GM12873 (cell line): Measurements from ENCODE around the gene NCKAP5.

Experiments used
- TF ChIP-seq, protein P1 (sequence below): IDR thresholded peaks from 2 replicates; pipeline ENCODE4 v1.5.1; 2012; ENCODE audit warnings: low read depth, mild to moderate bottlenecking, moderate library complexity, low read length, control low read depth; ENCODE audit not compliant: insufficient read depth; ENCODE audit errors: missing control alignments

Gene NCKAP5

DNA sequence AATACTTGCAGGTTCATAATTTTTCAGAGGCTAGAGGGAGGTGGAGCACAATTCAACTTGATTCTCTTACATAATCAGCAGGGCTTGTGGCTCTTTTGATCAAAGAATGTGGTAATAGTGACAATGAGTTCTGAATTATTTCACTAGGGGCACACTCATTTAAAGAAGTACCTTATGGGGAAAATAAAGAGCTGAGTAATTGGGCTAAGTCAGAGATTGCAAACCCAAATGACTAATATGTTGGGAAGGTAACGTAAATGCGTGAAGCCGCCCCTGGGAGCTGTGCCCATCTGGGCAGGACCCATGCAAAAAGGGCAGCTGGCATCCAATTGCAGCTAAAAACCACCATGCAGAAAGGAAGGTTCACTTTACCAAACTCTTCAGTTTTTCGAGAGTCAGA lies 35.3 kb downstream of the NCKAP5 start:
- TF ChIP-seq, protein P1, sequence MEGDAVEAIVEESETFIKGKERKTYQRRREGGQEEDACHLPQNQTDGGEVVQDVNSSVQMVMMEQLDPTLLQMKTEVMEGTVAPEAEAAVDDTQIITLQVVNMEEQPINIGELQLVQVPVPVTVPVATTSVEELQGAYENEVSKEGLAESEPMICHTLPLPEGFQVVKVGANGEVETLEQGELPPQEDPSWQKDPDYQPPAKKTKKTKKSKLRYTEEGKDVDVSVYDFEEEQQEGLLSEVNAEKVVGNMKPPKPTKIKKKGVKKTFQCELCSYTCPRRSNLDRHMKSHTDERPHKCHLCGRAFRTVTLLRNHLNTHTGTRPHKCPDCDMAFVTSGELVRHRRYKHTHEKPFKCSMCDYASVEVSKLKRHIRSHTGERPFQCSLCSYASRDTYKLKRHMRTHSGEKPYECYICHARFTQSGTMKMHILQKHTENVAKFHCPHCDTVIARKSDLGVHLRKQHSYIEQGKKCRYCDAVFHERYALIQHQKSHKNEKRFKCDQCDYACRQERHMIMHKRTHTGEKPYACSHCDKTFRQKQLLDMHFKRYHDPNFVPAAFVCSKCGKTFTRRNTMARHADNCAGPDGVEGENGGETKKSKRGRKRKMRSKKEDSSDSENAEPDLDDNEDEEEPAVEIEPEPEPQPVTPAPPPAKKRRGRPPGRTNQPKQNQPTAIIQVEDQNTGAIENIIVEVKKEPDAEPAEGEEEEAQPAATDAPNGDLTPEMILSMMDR = no peak

DNA sequence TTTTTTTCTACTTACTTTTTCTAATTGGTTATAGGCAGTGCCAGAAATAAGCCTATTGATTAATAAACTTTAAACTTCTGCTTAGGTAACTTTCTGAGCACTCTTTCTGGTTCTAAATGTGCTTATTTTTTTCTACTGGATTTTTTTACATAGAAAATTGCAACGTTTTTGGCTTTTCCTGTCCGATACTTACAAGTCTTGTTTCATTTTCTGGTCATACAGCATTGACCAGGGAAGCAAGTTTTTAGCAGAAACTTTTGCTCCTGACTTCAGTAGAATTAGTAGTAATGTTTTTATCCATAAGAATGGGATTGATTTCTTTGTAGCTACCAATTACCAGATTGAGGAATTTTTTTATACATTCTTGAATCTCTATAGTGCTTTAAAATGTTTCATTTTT lies 36.9 kb downstream of the NCKAP5 start:
- TF ChIP-seq, protein P1 = no peak

DNA sequence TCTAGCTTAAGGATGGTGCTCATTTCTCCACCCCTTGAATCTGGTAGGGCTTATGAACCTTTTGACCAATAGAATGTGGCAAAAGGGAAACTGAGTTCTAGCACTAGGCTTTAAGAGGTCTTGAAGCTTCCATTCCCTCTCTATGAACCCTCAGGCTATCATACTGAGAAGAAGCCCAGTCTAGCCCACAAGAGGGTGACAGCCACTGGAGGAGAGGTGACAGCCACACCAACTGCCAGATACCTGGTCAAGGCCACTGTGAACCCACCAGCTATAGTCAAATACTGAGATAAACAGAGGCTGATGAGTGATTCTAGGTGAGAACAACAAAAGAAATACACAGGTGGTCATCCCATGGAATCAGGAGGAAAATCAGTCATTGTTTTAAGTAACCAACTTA lies 37.6 kb downstream of the NCKAP5 start:
- TF ChIP-seq, protein P1 = no peak

DNA sequence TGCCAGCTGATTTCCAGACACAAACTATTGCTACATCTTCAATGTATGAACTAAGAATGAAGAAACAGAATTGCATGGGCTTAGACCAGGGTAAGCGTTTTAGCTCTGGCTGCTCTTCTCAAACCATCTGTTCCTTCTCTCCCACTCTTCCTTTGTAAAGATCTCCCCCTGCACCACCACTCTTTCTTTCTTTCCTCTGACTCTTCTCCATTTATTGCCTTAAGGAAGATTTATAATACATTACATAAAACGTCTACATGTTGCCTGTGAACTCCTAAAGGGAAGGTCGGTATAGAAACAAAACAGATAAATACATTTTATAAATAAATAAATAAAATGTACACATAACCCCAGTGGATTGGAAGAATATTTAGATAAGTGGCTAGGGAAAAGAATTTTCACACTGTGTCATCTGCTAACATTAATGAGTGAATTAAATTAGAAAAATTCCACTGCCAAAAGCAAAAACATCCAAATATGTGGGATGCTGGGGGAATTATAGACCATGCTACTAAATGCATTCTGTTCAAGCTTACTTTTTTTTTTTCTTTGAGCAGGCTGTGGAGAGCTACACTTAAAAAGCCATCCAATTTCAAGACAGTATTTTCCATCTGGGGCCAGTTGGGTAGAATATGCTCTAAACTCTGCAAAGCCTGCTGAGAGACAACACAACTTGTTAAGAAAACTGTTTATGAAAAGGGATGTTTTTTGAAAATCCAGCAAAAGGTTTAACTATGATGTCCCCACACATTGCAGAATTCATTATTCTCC lies 41.5 kb downstream of the NCKAP5 start:
- TF ChIP-seq, protein P1 = no peak

DNA sequence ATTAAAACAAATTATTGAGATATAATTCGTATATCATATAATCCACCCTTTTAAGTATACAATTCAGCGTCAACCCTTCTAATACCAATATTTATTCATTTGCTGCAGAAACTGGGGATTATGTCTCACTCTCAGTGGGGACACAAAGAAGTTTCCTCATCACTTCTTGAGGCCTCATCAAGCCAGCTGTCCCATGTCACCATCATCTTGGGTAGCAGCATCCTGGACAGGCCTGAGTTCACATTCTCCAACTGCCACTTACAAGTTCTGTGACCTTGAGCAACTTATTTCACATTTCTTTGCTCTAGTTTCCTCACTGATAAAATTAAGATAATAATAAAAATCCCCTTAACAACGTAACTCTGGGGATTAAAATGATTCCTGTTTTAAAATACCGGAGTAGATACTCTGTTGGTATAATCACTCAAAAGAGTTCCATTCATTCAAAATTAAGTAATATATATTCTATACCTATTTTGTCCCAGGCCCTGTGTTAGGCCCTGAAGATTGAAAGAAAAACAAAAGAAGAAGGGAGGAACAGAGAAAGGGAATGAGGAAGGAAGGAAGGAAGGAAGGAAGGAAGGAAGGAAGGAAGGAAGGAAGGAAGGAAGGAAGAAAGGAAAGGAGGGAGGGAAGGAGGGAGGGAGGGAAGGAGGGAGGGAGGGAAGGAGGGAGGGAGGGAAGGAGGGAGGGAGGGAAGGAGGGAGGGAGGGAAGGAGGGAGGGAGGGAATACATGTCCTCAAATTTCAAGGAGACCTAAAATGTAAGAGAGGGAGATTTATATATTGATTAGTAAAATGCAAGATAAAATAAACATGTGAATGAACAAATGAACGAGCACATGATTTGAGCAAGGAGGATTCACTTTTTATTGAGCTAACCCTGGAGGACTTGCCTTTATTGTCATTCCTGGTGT lies 42.4 kb downstream of the NCKAP5 start:
- TF ChIP-seq, protein P1 = no peak

DNA sequence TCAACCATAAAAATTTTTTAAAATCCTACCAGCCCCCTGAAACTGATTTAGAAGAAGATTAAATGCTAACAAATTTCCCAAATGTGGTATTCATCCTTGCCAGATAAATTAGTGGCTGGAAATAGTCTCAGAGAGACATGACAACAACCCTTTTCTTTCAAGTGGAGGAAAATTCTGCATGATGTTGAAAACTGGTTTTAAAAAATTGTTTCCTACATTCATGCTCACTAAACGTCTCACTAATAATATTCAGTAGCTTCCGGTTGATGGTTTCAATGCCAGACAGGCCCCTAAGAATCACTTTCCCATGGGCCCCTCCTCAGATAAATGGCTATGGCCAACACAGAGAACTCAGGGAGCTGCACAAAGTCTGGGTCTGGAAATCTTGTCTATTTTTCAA lies 43.2 kb downstream of the NCKAP5 start:
- TF ChIP-seq, protein P1 = no peak

DNA sequence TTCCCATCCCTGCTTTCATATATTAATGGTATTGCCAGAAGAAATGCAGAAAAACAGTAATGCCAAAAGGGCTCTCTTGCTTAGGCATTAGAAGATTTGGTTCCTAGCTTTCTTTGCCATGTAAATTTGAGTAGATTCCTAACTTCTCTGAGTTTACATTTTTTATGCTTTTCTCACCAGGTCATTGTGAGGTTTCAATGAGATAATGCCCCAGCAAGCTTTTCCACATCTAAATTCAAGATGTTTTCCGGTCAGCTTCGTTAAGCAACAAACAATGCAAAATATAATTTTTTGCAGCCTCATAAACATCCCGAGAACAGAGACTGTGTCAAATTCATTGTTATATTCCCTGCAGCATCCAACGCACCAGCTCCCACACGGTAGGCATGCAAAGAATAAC lies 44.9 kb downstream of the NCKAP5 start:
- TF ChIP-seq, protein P1 = no peak
